ENCODE data around the gene RAB29. TPM values are rescaled to one million over a fixed set of nuclear protein-coding genes. Genes with fewer than 3 reads are reported as not detected.
A peak's percentile ranks its signal among the peaks of the same experiment; 100 is the strongest.

The RAB29 gene
- total RNA-seq, 1 experiment from 2014 or later: 30.8 TPM

DNA sequence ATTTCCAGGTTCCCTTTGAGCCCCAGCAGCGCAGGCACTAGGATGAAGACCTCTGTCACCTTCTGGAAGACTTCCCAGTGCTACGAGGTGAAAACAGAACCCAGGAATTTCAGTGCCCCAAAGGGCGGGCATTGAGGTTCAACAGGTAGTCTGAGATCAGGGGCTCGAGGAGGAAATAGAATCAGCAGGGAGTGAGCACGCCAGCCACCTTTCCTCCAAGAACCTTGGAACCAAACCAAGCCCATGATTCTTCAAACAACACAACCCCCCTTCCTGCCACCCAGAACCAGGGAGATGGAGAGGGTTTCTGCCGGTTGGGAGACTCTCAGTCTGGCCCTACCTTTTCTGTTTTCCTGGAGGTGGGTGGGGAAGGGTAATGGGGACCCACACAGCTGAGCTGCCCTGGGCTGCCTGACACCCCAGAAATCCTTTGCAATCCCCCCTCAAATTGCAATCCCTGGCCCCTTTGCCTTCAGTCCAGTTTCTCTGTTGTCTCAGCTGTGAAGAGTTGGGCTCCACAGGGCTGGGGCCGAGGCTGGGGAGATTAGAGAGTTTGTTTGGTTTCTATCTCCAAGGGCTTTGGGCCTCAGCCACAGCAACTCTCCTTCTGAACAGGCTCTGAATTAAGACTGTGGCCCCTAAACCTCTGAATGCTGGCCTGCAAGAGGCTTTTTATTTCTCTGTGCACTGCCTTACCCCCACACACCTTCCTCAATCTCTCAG lies 25.9 kb upstream of the RAB29 start:
- no peak for DNase-seq (ENCODE audit: low read depth, low spot score)
- in situ Hi-C loops (cut with HindIII; ENCODE audit: low pct_unique_long_range_greater_than_20kb, low sequenced_read_pairs): no loop called here

DNA sequence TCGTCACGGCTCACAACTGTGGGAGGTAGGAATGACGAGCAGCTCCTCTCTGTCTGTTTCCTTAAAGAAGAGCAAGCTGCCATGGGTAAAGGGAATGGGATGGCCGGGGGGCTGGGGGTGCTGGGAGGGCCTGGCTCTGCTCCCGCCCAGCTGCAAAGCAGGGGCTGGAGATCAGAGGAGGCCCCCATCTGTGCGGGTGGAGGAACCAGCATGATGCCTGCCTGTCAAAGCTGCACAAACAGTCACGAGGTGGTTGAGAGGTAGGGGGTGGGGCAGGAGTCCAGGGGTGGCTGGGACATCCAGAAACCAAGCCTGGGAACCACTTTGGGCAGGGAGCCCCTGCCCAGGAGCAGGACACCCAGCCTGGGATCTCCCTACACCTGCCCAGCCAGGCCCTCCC lies 25.1 kb upstream of the RAB29 start:
- in situ Hi-C loops (cut with HindIII; ENCODE audit: low pct_unique_long_range_greater_than_20kb, low sequenced_read_pairs): no loop called here
- no peak for DNase-seq (ENCODE audit: low read depth, low spot score)

- DNase-seq (ENCODE audit: low read depth, low spot score): no peak
- in situ Hi-C loops (cut with HindIII; ENCODE audit: low pct_unique_long_range_greater_than_20kb, low sequenced_read_pairs): no loop called here
Measured at GRCh38 chr1:205798577-205798976, 23.3 kb upstream of the RAB29 start.

GRCh38 chr1:205797168-205797567 lies 21.9 kb upstream of the RAB29 start:
- DNase-seq (ENCODE audit: low read depth, low spot score): no peak
- in situ Hi-C loops (cut with HindIII; ENCODE audit: low pct_unique_long_range_greater_than_20kb, low sequenced_read_pairs): no loop called here

DNA sequence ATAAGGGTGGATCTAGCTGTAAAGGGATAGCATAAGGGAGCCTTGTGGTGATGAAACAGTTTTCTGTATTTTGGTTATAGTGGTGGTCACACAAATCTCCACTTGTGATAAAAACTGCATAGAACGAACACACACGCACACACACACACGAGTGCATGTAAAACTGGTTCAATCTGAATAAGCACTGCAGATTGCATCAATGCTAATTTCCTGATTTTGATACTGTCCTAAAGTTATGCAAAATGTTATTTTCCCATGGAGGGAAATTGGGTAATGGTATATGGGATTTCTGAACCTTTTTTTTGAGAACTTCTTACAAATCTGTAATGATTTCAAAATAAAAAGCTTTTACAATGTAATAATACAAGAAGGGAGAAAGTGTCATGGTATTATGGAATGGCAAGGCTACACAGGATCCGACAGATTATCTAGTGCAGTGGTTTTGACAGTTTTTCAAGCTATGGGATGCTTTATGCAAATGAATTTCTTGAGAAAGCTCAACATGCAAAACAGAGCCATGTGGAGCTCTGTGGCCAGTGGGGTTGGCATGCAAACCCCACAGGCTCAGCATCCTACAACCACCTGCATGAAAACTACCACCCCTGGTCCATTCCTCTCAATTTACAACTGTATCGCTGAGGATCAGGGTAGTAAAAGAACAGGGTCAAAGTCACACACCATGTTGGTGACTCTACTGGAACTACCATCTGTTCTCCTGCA lies 18.9 kb upstream of the RAB29 start:
- in situ Hi-C loops (cut with HindIII; ENCODE audit: low pct_unique_long_range_greater_than_20kb, low sequenced_read_pairs): no loop called here
- no peak for DNase-seq (ENCODE audit: low read depth, low spot score)

- DNase-seq (ENCODE audit: low read depth, low spot score): no peak
- in situ Hi-C loops (cut with HindIII; ENCODE audit: low pct_unique_long_range_greater_than_20kb, low sequenced_read_pairs): no loop called here
Measured at GRCh38 chr1:205792961-205793673, 17.8 kb upstream of the RAB29 start.

- no peak for DNase-seq (ENCODE audit: low read depth, low spot score)
- in situ Hi-C loops (cut with HindIII; ENCODE audit: low pct_unique_long_range_greater_than_20kb, low sequenced_read_pairs): no loop called here
Measured at GRCh38 chr1:205792481-205792881, 17.2 kb upstream of the RAB29 start.

GRCh38 chr1:205791568-205792180 lies 16.4 kb upstream of the RAB29 start:
- in situ Hi-C loops (cut with HindIII; ENCODE audit: low pct_unique_long_range_greater_than_20kb, low sequenced_read_pairs): no loop called here
- peak; percentile 73 for DNase-seq (ENCODE audit: low read depth, low spot score)

- in situ Hi-C loops (cut with HindIII; ENCODE audit: low pct_unique_long_range_greater_than_20kb, low sequenced_read_pairs): no loop called here
Measured at GRCh38 chr1:205787287-205787916, 12.1 kb upstream of the RAB29 start.

GRCh38 chr1:205786601-205787000 lies 11.3 kb upstream of the RAB29 start:
- in situ Hi-C loops (cut with HindIII; ENCODE audit: low pct_unique_long_range_greater_than_20kb, low sequenced_read_pairs): no loop called here

More at GRCh38 chr1:205787287-205787916, 12.1 kb upstream of the RAB29 start:
- no peak for DNase-seq (ENCODE audit: low read depth, low spot score)

DNA sequence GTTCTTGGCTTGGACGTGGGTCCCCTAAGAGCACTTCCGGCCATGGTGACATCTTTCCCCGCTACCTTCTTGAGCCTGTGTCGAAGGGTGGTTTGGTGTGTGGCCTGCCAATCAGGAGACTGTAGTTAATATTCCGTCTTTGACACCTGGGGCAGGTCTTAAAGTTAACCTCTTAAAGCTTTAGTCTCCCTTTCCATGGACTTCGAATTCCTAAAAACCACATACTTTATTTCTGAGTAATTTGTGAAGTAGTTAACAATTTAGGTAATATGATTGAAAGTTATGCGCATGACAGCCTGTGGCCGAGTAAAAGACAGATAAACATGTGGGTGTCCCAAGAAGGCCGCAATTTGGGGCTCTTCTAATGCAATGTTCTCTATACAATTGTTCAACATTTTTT lies 10.2 kb upstream of the RAB29 start:
- DNase-seq (ENCODE audit: low read depth, low spot score): no peak
- in situ Hi-C loops (cut with HindIII; ENCODE audit: low pct_unique_long_range_greater_than_20kb, low sequenced_read_pairs): no loop called here

More at GRCh38 chr1:205786601-205787000, 11.3 kb upstream of the RAB29 start:
- DNase-seq (ENCODE audit: low read depth, low spot score): no peak

DNA sequence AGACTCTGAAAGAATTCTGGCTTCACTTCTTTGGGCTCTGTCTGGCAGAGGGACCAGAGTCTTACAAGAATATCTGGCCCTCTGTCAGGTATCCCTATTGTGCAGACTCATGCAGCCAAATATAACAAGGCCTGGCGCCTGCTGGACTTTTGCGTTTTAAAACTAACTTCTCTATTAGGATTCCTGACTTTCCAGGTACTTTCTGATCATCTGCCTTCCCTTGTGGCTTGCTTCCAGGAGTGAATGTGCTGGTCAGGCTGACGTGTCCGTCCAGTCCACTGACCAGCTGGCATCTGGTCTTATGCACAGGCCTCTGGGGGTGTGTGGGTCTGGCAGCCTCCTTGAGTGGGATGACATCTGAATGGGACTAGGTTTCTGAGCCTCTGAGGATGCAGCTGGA lies 8.6 kb upstream of the RAB29 start:
- DNase-seq (ENCODE audit: low read depth, low spot score): no peak
- in situ Hi-C loops (cut with HindIII; ENCODE audit: low pct_unique_long_range_greater_than_20kb, low sequenced_read_pairs): no loop called here

DNA sequence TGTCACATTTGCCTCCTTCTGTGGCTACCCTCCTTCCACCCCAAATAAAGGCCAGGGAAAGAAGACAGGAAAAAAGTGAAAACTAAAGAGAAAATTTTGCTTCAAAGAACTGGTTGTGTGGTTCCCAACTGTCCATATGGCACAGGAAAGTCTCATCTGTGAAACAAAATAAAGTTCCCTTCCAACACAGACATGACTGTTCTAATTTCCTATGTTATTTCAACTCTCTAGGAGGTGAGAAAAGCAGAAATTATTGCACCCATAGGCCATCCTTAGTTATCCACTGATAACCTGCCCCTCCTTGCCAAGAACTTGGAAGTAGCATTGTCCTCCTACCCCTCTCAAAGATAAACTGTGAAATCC lies 8.1 kb upstream of the RAB29 start:
- DNase-seq (ENCODE audit: low read depth, low spot score): no peak
- in situ Hi-C loops (cut with HindIII; ENCODE audit: low pct_unique_long_range_greater_than_20kb, low sequenced_read_pairs): no loop called here

- no peak for DNase-seq (ENCODE audit: low read depth, low spot score)
- in situ Hi-C loops (cut with HindIII; ENCODE audit: low pct_unique_long_range_greater_than_20kb, low sequenced_read_pairs): no loop called here
Measured at GRCh38 chr1:205782627-205783432, 7.5 kb upstream of the RAB29 start.

DNA sequence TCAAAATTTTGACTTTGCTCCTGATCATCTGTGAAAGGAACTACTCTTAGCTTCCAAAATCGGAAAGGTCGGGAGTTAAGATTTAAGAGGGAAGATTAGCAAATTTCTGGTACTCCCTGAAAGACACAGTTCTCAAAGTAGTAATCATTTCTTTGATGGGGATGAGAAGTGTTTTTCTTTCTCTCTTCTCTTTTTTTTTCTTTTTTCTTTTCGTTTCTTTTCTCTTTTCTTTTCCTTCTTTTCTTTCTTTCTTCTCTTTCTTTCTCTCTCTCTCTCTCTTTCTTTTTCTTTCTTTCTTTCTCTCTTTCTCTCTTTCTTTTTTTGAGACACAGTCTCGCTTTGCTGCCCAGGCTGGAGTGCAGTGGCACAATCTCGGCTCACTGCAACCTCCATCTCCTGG lies 5.1 kb upstream of the RAB29 start:
- in situ Hi-C loops (cut with HindIII; ENCODE audit: low pct_unique_long_range_greater_than_20kb, low sequenced_read_pairs): no loop called here
- no peak for DNase-seq (ENCODE audit: low read depth, low spot score)

DNA sequence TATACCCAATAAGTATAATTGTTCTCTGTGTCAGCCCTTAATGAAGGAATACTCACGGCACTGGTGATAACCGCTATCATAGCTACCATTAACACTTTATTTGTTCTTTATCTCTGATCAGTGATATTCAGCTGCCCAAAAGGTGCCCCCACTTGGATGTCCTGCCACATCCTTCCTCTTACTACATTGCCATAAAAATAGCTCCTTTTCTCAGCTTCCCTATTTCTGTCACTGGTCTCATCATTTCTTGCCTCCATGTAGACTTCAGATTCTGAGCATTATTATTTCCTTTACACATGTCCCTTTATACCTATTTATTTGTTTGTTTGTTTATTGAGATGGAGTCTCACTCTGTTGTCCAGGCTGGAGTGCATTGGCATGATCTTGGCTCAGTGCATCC lies 2.7 kb upstream of the RAB29 start:
- DNase-seq (ENCODE audit: low read depth, low spot score): no peak
- in situ Hi-C loops (cut with HindIII; ENCODE audit: low pct_unique_long_range_greater_than_20kb, low sequenced_read_pairs): no loop called here

DNA sequence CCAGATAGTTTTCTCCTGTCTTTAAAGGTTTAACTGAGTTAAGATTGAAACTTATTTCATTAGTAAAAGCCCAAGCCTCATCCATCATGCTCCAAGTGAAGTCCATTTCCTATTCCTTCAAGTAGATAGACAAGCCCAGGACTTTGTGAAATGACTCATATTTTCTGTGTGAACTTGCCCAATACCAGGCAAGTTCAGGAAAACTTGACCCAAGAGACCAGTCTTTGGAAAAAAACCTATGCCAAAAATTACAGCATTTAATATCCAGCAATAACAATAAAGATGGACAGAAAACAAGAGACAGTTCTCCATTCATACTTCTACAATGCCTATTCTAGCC lies 405 bp upstream of the RAB29 start:
- in situ Hi-C loops (cut with HindIII; ENCODE audit: low pct_unique_long_range_greater_than_20kb, low sequenced_read_pairs): no loop called here
- DNase-seq (ENCODE audit: low read depth, low spot score): no peak

Data from SK-MEL-5 (cell line).